Karpas-422 (cell line): Measurements from ENCODE around the gene SGCG. TPM values are rescaled to one million over a fixed set of nuclear protein-coding genes. Genes with fewer than 3 reads are reported as not detected.

Experiments used
- DNase-seq: peaks from one replicate; pipeline ENCODE4 v3.0.0-alpha.2; 2015
- H2AFZ ChIP-seq: fragments of 200-600 bp; sonication (generic); 2 replicates; pipeline ENCODE4 v1.6.1; 2014; ENCODE audit warnings: antibody characterized with exemption, low read length, mixed read lengths
- H3K27ac ChIP-seq: fragments of 200-600 bp; sonication (generic); 2 replicates; pipeline ENCODE4 v1.5.1; 2014; ENCODE audit warnings: mild to moderate bottlenecking, low read length, moderate library complexity
- H3K27me3 ChIP-seq: fragments of 200-600 bp; sonication (generic); 2 replicates; pipeline ENCODE4 v1.6.1; 2014; ENCODE audit warnings: low read length, mixed read lengths
- H3K36me3 ChIP-seq: fragments of 200-600 bp; sonication (generic); 2 replicates; pipeline ENCODE4 v1.6.1; 2014; ENCODE audit warnings: low read length, mixed read lengths; ENCODE audit not compliant: insufficient read depth
- H3K4me1 ChIP-seq: fragments of 200-600 bp; sonication (generic); 2 replicates; pipeline ENCODE4 v1.6.1; 2014; ENCODE audit warnings: mild to moderate bottlenecking, low read length, mixed read lengths
- H3K4me2 ChIP-seq: fragments of 200-600 bp; sonication (generic); 2 replicates; pipeline ENCODE4 v1.6.1; 2014; ENCODE audit warnings: low read length, low read depth, mild to moderate bottlenecking; ENCODE audit not compliant: poor library complexity, severe bottlenecking
- H3K4me3 ChIP-seq: fragments of 200-600 bp; sonication (generic); 2 replicates; pipeline ENCODE4 v1.5.1; 2014; ENCODE audit warnings: mild to moderate bottlenecking, antibody characterized with exemption, low read length, mixed read lengths
- H3K79me2 ChIP-seq: fragments of 200-600 bp; sonication (generic); 2 replicates; pipeline ENCODE4 v1.6.1; 2014; ENCODE audit warnings: mild to moderate bottlenecking, low read length, mixed read lengths
- H3K9ac ChIP-seq: fragments of 200-600 bp; sonication (generic); 2 replicates; pipeline ENCODE4 v1.6.0; 2014; ENCODE audit warnings: low read length
- H3K9me2 ChIP-seq: fragments of 200-600 bp; sonication (generic), shearing (Covaris generic); replicated peaks from 2 replicates; pipeline ENCODE4 v1.6.0; 2014; ENCODE audit warnings: mild to moderate bottlenecking, low read length, moderate library complexity; ENCODE audit not compliant: insufficient read depth
- H3K9me3 ChIP-seq: fragments of 300-700, 200-600 bp; sonication (generic); 2 replicates; pipeline ENCODE4 v1.6.1; 2014; ENCODE audit warnings: low read length, mixed read lengths
- H4K20me1 ChIP-seq: fragments of 200-600 bp; sonication (generic); 2 replicates; pipeline ENCODE4 v1.6.1; 2014; ENCODE audit warnings: mild to moderate bottlenecking, antibody characterized with exemption, low read length, low read depth; ENCODE audit not compliant: insufficient read depth
- total RNA-seq: library from RNA; depleted of rRNA; stranded (reverse); fragments of >200 nt; shearing (Covaris generic); gene quantifications from 2 replicates; pipeline ENCODE4 v1.2.3, GENCODE V29; 2014; ENCODE audit warnings: low replicate concordance

SGCG gene
- total RNA-seq, 1 experiment from 2014 or later: not detected

GRCh38 chr13:23183292-23183691 lies 2.5 kb downstream of the SGCG start:
- Histone ChIP-seq H3K27ac (no peak overlapping the region), H3K79me2 (no peaks in the 10 kb centered on the region), H3K9me2 (no peaks in the 10 kb centered on the region), H3K27me3 (no peaks in the 10 kb centered on the region), H3K9ac (no peak overlapping the region), H3K36me3 (no peaks in the 10 kb centered on the region), H3K4me1 (peaks cover 5% of the 10 kb centered on the region), H3K4me3 (no peak overlapping the region), H3K9me3 (no peaks in the 10 kb centered on the region), H2AFZ (no peak overlapping the region), H3K4me2 (no peak overlapping the region), H4K20me1 (no peaks in the 10 kb centered on the region)
- no peak for DNase-seq

- H3K4me3 ChIP-seq: no peak overlapping the region
- no peaks in the 10 kb centered on the region for H4K20me1 ChIP-seq
- H3K27me3 ChIP-seq: no peaks in the 10 kb centered on the region
- no peak overlapping the region for H3K27ac ChIP-seq
- no peak overlapping the region for H2AFZ ChIP-seq
- H3K36me3 ChIP-seq: no peaks in the 10 kb centered on the region
- no peak overlapping the region for H3K9ac ChIP-seq
- no peaks in the 10 kb centered on the region for H3K9me2 ChIP-seq
- DNase-seq: no peak
- H3K4me1 ChIP-seq: peaks cover 4% of the 10 kb centered on the region
- H3K79me2 ChIP-seq: no peaks in the 10 kb centered on the region
- no peaks in the 10 kb centered on the region for H3K9me3 ChIP-seq
- no peak overlapping the region for H3K4me2 ChIP-seq
Measured at GRCh38 chr13:23185542-23185941, 4.8 kb downstream of the SGCG start.

GRCh38 chr13:23201870-23202269 lies 21.1 kb downstream of the SGCG start:
- no peaks in the 10 kb centered on the region for H3K9me2 ChIP-seq
- no peak overlapping the region for H3K4me2 ChIP-seq
- H3K4me1 ChIP-seq: no peaks in the 10 kb centered on the region
- no peak overlapping the region for H2AFZ ChIP-seq
- no peak overlapping the region for H3K9ac ChIP-seq
- no peaks in the 10 kb centered on the region for H4K20me1 ChIP-seq
- H3K27ac ChIP-seq: no peak overlapping the region
- no peaks in the 10 kb centered on the region for H3K36me3 ChIP-seq
- no peak overlapping the region for H3K4me3 ChIP-seq
- no peaks in the 10 kb centered on the region for H3K79me2 ChIP-seq
- H3K9me3 ChIP-seq: no peaks in the 10 kb centered on the region
- no peak for DNase-seq
- peaks cover 4% of the 10 kb centered on the region; the same call in 1 of the 2 replicates for H3K27me3 ChIP-seq

- Histone ChIP-seq H3K9ac (no peak overlapping the region), H3K4me3 (no peak overlapping the region), H3K79me2 (no peaks in the 10 kb centered on the region), H3K27me3 (peaks cover 4% of the 10 kb centered on the region; the same call in 1 of the 2 replicates), H4K20me1 (no peaks in the 10 kb centered on the region), H3K9me2 (no peaks in the 10 kb centered on the region), H3K27ac (no peak overlapping the region), H2AFZ (no peak overlapping the region), H3K4me1 (no peaks in the 10 kb centered on the region), H3K4me2 (no peak overlapping the region), H3K36me3 (no peaks in the 10 kb centered on the region), H3K9me3 (no peaks in the 10 kb centered on the region)
- DNase-seq: no peak
Measured at GRCh38 chr13:23202383-23202782, 21.6 kb downstream of the SGCG start.

- Histone ChIP-seq H3K36me3 (no peaks in the 10 kb centered on the region), H3K79me2 (no peaks in the 10 kb centered on the region), H3K9me3 (no peaks in the 10 kb centered on the region), H3K4me1 (no peaks in the 10 kb centered on the region), H3K9ac (no peak overlapping the region), H3K4me2 (no peak overlapping the region), H3K27ac (no peak overlapping the region), H2AFZ (0 out of 2 replicates have a peak overlapping the region, but pooled peaks have one; percentile 43), H3K4me3 (no peak overlapping the region), H3K9me2 (no peaks in the 10 kb centered on the region), H3K27me3 (peaks cover 4% of the 10 kb centered on the region; the same call in 1 of the 2 replicates), H4K20me1 (no peaks in the 10 kb centered on the region)
- DNase-seq: no peak
Measured at GRCh38 chr13:23203516-23203915, 22.7 kb downstream of the SGCG start.

GRCh38 chr13:23205807-23206206 lies 25.0 kb downstream of the SGCG start:
- no peak for DNase-seq
- no peak overlapping the region for H3K4me2 ChIP-seq
- no peak overlapping the region for H3K9ac ChIP-seq
- H3K27ac ChIP-seq: no peak overlapping the region
- H3K9me3 ChIP-seq: no peaks in the 10 kb centered on the region
- no peaks in the 10 kb centered on the region for H3K9me2 ChIP-seq
- no peaks in the 10 kb centered on the region for H3K4me1 ChIP-seq
- H3K27me3 ChIP-seq: peaks cover 4% of the 10 kb centered on the region; the same call in 1 of the 2 replicates
- H3K79me2 ChIP-seq: no peaks in the 10 kb centered on the region
- H3K4me3 ChIP-seq: no peak overlapping the region
- H2AFZ ChIP-seq: no peak overlapping the region
- no peaks in the 10 kb centered on the region for H3K36me3 ChIP-seq
- no peaks in the 10 kb centered on the region for H4K20me1 ChIP-seq

- H3K9me3 ChIP-seq: no peaks in the 10 kb centered on the region
- H3K9me2 ChIP-seq: no peaks in the 10 kb centered on the region
- no peaks in the 10 kb centered on the region for H3K4me1 ChIP-seq
- H3K36me3 ChIP-seq: no peaks in the 10 kb centered on the region
- H3K27ac ChIP-seq: no peak overlapping the region
- no peak overlapping the region for H2AFZ ChIP-seq
- no peak for DNase-seq
- H3K4me2 ChIP-seq: no peak overlapping the region
- H3K4me3 ChIP-seq: no peak overlapping the region
- no peak overlapping the region for H3K9ac ChIP-seq
- H3K79me2 ChIP-seq: no peaks in the 10 kb centered on the region
- H3K27me3 ChIP-seq: no peaks in the 10 kb centered on the region
- no peaks in the 10 kb centered on the region for H4K20me1 ChIP-seq
Measured at GRCh38 chr13:23212671-23213070, 31.9 kb downstream of the SGCG start.

GRCh38 chr13:23231241-23231640 lies 50.5 kb downstream of the SGCG start:
- Histone ChIP-seq H3K27ac (no peak overlapping the region), H3K9ac (no peak overlapping the region), H3K4me2 (no peak overlapping the region), H4K20me1 (no peaks in the 10 kb centered on the region), H3K9me2 (no peaks in the 10 kb centered on the region), H3K9me3 (no peaks in the 10 kb centered on the region), H2AFZ (no peak overlapping the region), H3K36me3 (no peaks in the 10 kb centered on the region), H3K4me1 (no peaks in the 10 kb centered on the region), H3K4me3 (no peak overlapping the region), H3K79me2 (no peaks in the 10 kb centered on the region), H3K27me3 (no peaks in the 10 kb centered on the region)
- no peak for DNase-seq

- no peak overlapping the region for H3K4me3 ChIP-seq
- no peak overlapping the region for H3K9ac ChIP-seq
- H3K4me1 ChIP-seq: no peaks in the 10 kb centered on the region
- no peaks in the 10 kb centered on the region for H4K20me1 ChIP-seq
- no peaks in the 10 kb centered on the region for H3K9me2 ChIP-seq
- H3K27ac ChIP-seq: no peak overlapping the region
- no peaks in the 10 kb centered on the region for H3K27me3 ChIP-seq
- H3K79me2 ChIP-seq: no peaks in the 10 kb centered on the region
- no peaks in the 10 kb centered on the region for H3K9me3 ChIP-seq
- no peak overlapping the region for H2AFZ ChIP-seq
- no peak overlapping the region for H3K4me2 ChIP-seq
- H3K36me3 ChIP-seq: no peaks in the 10 kb centered on the region
- no peak for DNase-seq
Measured at GRCh38 chr13:23235994-23236393, 55.2 kb downstream of the SGCG start.
